DMS114 treated with DMSO at 0.1 percent for 48 hours (cell line): ENCODE measurements around the gene SV2C.
A peak's percentile ranks its signal among the peaks of the same experiment; 100 is the strongest.

ENCODE experiments used
- DNase-seq: peaks from one replicate; lab custom pipeline; 2025; ENCODE audit not compliant: unreplicated experiment; lab: John Stamatoyannopoulos, UW

SV2C gene

GRCh38 chr5:76402886-76403765 lies 319.9 kb downstream of the SV2C start, which contains the start of gene IQGAP2:
Gene IQGAP2 (plus strand): TSS chr5:76403285. CDS start chr5:76403546, 261 bp downstream.
- DNase-seq, result peak; percentile 26
